GM12878 (cell line): ENCODE results near the gene ANKRD33.

Experiments used
- CHD4 ChIP-seq: fragments of 200-600 bp; sonication (generic); IDR thresholded peaks from 2 replicates; pipeline ENCODE4 v1.6.1; 2016; ENCODE audit warnings: mild to moderate bottlenecking
- EZH2 ChIP-seq: IDR thresholded peaks from 2 replicates; pipeline ENCODE4 v1.6.1; 2012; ENCODE audit warnings: low read depth, mild to moderate bottlenecking, control low read depth, inconsistent platforms, low read length, borderline replicate concordance; ENCODE audit not compliant: control insufficient read depth
- MTA2 ChIP-seq: fragments of 450-650 bp; IDR thresholded peaks from 2 replicates; pipeline ENCODE4 v1.6.1; 2016; ENCODE audit warnings: low read depth, mild to moderate bottlenecking, moderate library complexity
- PAX8 ChIP-seq: fragments of 450-650 bp; IDR thresholded peaks from 2 replicates; pipeline ENCODE4 v1.6.1; 2017; ENCODE audit warnings: mild to moderate bottlenecking, moderate library complexity
- RAD51 ChIP-seq: fragments of 450-650 bp; IDR thresholded peaks from 2 replicates; pipeline ENCODE4 v1.6.1; 2016; ENCODE audit warnings: moderate library complexity, mild to moderate bottlenecking, inconsistent platforms
- SIN3A ChIP-seq: IDR thresholded peaks from 2 replicates; pipeline ENCODE4 v1.6.1; 2012; ENCODE audit warnings: low read depth, low read length, improper control_type of control experiment
- SPI1 ChIP-seq: IDR thresholded peaks from 2 replicates; pipeline ENCODE4 v1.6.1; 2011; ENCODE audit warnings: low read depth, mild to moderate bottlenecking, low read length, moderate library complexity, borderline replicate concordance; ENCODE audit not compliant: insufficient read depth
- TAF1 ChIP-seq: IDR thresholded peaks from 2 replicates; pipeline ENCODE4 v1.6.1; 2011; ENCODE audit warnings: mild to moderate bottlenecking, low read depth, low read length, borderline replicate concordance
- TF ChIP-seq, protein P1 (sequence below), 3 experiments: IDR thresholded peaks in 2 of 3; conservative IDR thresholded peaks in 1 of 3; 2 replicates each; pipeline ENCODE4 v1.5.1; 2011; ENCODE audit warnings: low read depth in 3 of 3, low read length in 3 of 3, mild to moderate bottlenecking in 3 of 3, control low read depth in 2 of 3, moderate library complexity in 2 of 3, inconsistent platforms in 1 of 3, mixed read lengths in 1 of 3; ENCODE audit not compliant: control insufficient read depth in 2 of 3, insufficient read depth in 1 of 3; ENCODE audit errors: extremely low read depth in 1 of 3
- TF ChIP-seq, protein P2 (sequence below): IDR thresholded peaks from 2 replicates; pipeline ENCODE4 v1.6.1; 2011; ENCODE audit warnings: borderline replicate concordance, low read depth, mild to moderate bottlenecking, moderate library complexity, low read length; ENCODE audit not compliant: insufficient read depth, poor library complexity, severe bottlenecking
- TF ChIP-seq, protein P3 (sequence below): IDR thresholded peaks from 2 replicates; pipeline ENCODE4 v1.6.1; 2011; ENCODE audit warnings: low read depth, low read length, improper control_type of control experiment, borderline replicate concordance

DNA sequence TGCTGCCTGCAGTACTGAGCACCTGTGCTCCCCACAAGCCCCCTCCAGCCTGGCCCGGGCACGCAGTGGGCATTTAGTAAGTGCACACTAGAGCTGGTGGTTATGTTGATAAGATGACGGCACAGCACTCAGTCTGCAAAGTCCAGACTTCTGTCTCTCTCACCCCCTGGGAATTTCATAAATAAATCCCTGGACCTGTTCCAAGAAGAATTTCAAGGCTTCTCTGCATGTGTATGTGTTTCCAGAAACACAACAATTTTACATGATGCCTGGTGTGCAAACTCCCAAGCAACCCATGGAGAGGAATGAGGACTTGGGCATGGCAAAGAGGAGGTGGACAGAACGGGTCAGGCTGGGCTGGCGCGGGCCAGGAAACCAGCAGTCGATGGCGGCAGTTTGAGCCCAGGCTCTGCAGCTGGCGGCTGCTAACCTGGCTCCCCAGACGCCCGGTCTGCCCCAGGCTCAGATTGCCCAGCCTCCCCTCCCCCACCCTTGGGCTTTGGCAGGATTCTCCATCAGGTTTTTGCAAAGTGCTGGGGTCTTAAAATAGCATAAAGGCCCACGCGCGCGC lies 53.2 kb downstream of the ANKRD33 start:
- TF ChIP-seq EZH2 (no peak), SPI1 (no peak), PAX8 (no peak), TAF1 (no peak), SIN3A (no peak), CHD4 (no peak), MTA2 (no peak), RAD51 (no peak)
- TF ChIP-seq, protein P1, sequence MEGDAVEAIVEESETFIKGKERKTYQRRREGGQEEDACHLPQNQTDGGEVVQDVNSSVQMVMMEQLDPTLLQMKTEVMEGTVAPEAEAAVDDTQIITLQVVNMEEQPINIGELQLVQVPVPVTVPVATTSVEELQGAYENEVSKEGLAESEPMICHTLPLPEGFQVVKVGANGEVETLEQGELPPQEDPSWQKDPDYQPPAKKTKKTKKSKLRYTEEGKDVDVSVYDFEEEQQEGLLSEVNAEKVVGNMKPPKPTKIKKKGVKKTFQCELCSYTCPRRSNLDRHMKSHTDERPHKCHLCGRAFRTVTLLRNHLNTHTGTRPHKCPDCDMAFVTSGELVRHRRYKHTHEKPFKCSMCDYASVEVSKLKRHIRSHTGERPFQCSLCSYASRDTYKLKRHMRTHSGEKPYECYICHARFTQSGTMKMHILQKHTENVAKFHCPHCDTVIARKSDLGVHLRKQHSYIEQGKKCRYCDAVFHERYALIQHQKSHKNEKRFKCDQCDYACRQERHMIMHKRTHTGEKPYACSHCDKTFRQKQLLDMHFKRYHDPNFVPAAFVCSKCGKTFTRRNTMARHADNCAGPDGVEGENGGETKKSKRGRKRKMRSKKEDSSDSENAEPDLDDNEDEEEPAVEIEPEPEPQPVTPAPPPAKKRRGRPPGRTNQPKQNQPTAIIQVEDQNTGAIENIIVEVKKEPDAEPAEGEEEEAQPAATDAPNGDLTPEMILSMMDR (IDR thresholded peaks at IDR 0.05 in 2 of 3, conservative IDR thresholded peaks at IDR 0.05 in 1 of 3; ENCODE audit: control insufficient read depth in 2 of 3, extremely low read depth in 1 of 3, insufficient read depth in 1 of 3, low read depth in 3 of 3, low read length in 3 of 3), result no peak
- TF ChIP-seq, protein P2, sequence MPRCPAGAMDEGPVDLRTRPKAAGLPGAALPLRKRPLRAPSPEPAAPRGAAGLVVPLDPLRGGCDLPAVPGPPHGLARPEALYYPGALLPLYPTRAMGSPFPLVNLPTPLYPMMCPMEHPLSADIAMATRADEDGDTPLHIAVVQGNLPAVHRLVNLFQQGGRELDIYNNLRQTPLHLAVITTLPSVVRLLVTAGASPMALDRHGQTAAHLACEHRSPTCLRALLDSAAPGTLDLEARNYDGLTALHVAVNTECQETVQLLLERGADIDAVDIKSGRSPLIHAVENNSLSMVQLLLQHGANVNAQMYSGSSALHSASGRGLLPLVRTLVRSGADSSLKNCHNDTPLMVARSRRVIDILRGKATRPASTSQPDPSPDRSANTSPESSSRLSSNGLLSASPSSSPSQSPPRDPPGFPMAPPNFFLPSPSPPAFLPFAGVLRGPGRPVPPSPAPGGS, result no peak
- TF ChIP-seq, protein P3, sequence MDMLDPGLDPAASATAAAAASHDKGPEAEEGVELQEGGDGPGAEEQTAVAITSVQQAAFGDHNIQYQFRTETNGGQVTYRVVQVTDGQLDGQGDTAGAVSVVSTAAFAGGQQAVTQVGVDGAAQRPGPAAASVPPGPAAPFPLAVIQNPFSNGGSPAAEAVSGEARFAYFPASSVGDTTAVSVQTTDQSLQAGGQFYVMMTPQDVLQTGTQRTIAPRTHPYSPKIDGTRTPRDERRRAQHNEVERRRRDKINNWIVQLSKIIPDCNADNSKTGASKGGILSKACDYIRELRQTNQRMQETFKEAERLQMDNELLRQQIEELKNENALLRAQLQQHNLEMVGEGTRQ, result no peak
